ENCODE measurements around the gene EFNA5.

DNA sequence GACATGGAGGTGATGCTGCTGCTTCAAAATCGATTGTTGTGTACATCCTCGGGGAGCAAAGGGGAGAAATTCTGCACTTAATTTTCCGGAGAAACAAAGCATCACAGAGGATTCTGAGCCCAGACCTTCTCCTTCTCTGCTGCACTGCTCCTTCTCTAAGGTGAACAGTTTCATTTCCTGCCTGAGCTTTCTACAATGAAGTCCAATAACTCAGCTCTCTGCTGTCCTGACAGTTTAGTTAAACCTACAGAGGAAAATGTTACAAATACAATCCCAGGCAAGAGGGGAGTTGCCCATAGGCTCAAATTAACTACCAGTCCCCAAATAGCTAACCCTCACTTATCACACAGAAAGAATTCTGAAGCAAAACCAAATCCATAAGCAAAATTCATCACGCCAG lies 206.3 kb downstream of the EFNA5 start:
- TF ChIP-seq, protein P1, sequence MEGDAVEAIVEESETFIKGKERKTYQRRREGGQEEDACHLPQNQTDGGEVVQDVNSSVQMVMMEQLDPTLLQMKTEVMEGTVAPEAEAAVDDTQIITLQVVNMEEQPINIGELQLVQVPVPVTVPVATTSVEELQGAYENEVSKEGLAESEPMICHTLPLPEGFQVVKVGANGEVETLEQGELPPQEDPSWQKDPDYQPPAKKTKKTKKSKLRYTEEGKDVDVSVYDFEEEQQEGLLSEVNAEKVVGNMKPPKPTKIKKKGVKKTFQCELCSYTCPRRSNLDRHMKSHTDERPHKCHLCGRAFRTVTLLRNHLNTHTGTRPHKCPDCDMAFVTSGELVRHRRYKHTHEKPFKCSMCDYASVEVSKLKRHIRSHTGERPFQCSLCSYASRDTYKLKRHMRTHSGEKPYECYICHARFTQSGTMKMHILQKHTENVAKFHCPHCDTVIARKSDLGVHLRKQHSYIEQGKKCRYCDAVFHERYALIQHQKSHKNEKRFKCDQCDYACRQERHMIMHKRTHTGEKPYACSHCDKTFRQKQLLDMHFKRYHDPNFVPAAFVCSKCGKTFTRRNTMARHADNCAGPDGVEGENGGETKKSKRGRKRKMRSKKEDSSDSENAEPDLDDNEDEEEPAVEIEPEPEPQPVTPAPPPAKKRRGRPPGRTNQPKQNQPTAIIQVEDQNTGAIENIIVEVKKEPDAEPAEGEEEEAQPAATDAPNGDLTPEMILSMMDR (IDR thresholded peaks at IDR 0.05; ENCODE audit: low read depth, low read length): no peak
- no peak for TF ChIP-seq POLR2A (IDR thresholded peaks at IDR 0.05; ENCODE audit: extremely low read depth, insufficient read length)
- no peak for TF ChIP-seq MYC (IDR thresholded peaks at IDR 0.05; ENCODE audit: low read depth, low read length)
- TF ChIP-seq, protein P2, sequence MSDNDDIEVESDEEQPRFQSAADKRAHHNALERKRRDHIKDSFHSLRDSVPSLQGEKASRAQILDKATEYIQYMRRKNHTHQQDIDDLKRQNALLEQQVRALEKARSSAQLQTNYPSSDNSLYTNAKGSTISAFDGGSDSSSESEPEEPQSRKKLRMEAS (IDR thresholded peaks at IDR 0.05; ENCODE audit: low read depth, low read length): no peak

All from NB4 (cell line).